ENCODE data around the gene DNAJC15.

GRCh38 chr13:43077906-43078305, 54.5 kb downstream of the DNAJC15 start:
- TF ChIP-seq, protein P1, sequence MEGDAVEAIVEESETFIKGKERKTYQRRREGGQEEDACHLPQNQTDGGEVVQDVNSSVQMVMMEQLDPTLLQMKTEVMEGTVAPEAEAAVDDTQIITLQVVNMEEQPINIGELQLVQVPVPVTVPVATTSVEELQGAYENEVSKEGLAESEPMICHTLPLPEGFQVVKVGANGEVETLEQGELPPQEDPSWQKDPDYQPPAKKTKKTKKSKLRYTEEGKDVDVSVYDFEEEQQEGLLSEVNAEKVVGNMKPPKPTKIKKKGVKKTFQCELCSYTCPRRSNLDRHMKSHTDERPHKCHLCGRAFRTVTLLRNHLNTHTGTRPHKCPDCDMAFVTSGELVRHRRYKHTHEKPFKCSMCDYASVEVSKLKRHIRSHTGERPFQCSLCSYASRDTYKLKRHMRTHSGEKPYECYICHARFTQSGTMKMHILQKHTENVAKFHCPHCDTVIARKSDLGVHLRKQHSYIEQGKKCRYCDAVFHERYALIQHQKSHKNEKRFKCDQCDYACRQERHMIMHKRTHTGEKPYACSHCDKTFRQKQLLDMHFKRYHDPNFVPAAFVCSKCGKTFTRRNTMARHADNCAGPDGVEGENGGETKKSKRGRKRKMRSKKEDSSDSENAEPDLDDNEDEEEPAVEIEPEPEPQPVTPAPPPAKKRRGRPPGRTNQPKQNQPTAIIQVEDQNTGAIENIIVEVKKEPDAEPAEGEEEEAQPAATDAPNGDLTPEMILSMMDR (conservative IDR thresholded peaks at IDR 0.05 in 1 of 2, IDR thresholded peaks at IDR 0.05 in 1 of 2; ENCODE audit: low read depth in 1 of 2, low read length in 2 of 2), result no peak
- no peak for TF ChIP-seq EZH2 (IDR thresholded peaks at IDR 0.05; ENCODE audit: low read length, missing control alignments)

Data from fibroblast of lung (primary cell).